Measurements from ENCODE around the gene PRKAG2. TPM values are rescaled to one million over a fixed set of nuclear protein-coding genes. Genes with fewer than 3 reads are reported as not detected.

The PRKAG2 gene
- total RNA-seq, 2 donors from 2014 or later: 21.6 to 31.7 TPM

- H3K36me3 Mint-ChIP-seq (ENCODE audit: low read depth): peaks cover 12% of the 10 kb centered on the region
- no peak for ATAC-seq (replicated peaks)
These were observed 253.1 kb downstream of the PRKAG2 start for GRCh38 chr7:151623766-151624165.

GRCh38 chr7:151621961-151622360 is 255.0 kb downstream of the PRKAG2 start:
- Mint-ChIP-seq H3K36me3 (ENCODE audit: low read depth) (peaks cover 12% of the 10 kb centered on the region), H3K4me1 (peaks cover 18% of the 10 kb centered on the region), H3K4me3 (no peak overlapping the region), H3K27ac (no peak overlapping the region), H3K9me3 (no peaks in the 10 kb centered on the region), H3K27me3 (no peaks in the 10 kb centered on the region)
- ATAC-seq (replicated peaks): no peak

More at GRCh38 chr7:151623766-151624165, 253.1 kb downstream of the PRKAG2 start:
- Mint-ChIP-seq H3K4me3 (no peak overlapping the region), H3K9me3 (no peaks in the 10 kb centered on the region), H3K27me3 (no peaks in the 10 kb centered on the region), H3K4me1 (peaks cover 18% of the 10 kb centered on the region), H3K27ac (peak overlapping the region; percentile 2)

GRCh38 chr7:151616443-151617213 is 260.3 kb downstream of the PRKAG2 start:
- H3K27ac Mint-ChIP-seq: no peak overlapping the region
- H3K9me3 Mint-ChIP-seq: no peaks in the 10 kb centered on the region
- H3K36me3 Mint-ChIP-seq (ENCODE audit: low read depth): peaks cover 5% of the 10 kb centered on the region
- H3K27me3 Mint-ChIP-seq: no peaks in the 10 kb centered on the region
- no peak overlapping the region for H3K4me3 Mint-ChIP-seq
- no peak for ATAC-seq (replicated peaks)
- peaks cover 4% of the 10 kb centered on the region for H3K4me1 Mint-ChIP-seq

- Mint-ChIP-seq H3K27ac (no peak overlapping the region), H3K4me3 (no peak overlapping the region), H3K9me3 (no peaks in the 10 kb centered on the region), H3K27me3 (no peaks in the 10 kb centered on the region), H3K4me1 (peaks cover 4% of the 10 kb centered on the region), H3K36me3 (ENCODE audit: low read depth) (peaks cover 5% of the 10 kb centered on the region)
- ATAC-seq (replicated peaks): no peak
These were observed 261.1 kb downstream of the PRKAG2 start for GRCh38 chr7:151615784-151616183.

- Mint-ChIP-seq H3K9me3 (no peaks in the 10 kb centered on the region), H3K4me1 (peaks cover 4% of the 10 kb centered on the region), H3K27me3 (no peaks in the 10 kb centered on the region), H3K27ac (peak overlapping the region; percentile 30), H3K36me3 (ENCODE audit: low read depth) (peaks cover 2% of the 10 kb centered on the region), H3K4me3 (no peak overlapping the region)
- no peak for ATAC-seq (replicated peaks)
These were observed 261.9 kb downstream of the PRKAG2 start for GRCh38 chr7:151615058-151615457.

- Mint-ChIP-seq H3K27me3 (no peaks in the 10 kb centered on the region), H3K27ac (no peak overlapping the region), H3K4me3 (no peak overlapping the region), H3K9me3 (no peaks in the 10 kb centered on the region), H3K4me1 (peaks cover 4% of the 10 kb centered on the region), H3K36me3 (ENCODE audit: low read depth) (peaks cover 5% of the 10 kb centered on the region)
- ATAC-seq (replicated peaks): no peak
These were observed 262.9 kb downstream of the PRKAG2 start for GRCh38 chr7:151614019-151614418.

GRCh38 chr7:151611878-151612277 is 265.0 kb downstream of the PRKAG2 start:
- Mint-ChIP-seq H3K9me3 (no peaks in the 10 kb centered on the region), H3K27ac (no peak overlapping the region), H3K36me3 (ENCODE audit: low read depth) (peaks cover 5% of the 10 kb centered on the region), H3K4me1 (peaks cover 4% of the 10 kb centered on the region), H3K4me3 (no peak overlapping the region), H3K27me3 (no peaks in the 10 kb centered on the region)
- ATAC-seq (replicated peaks): no peak

GRCh38 chr7:151611041-151611440 is 265.9 kb downstream of the PRKAG2 start:
- Mint-ChIP-seq H3K9me3 (no peaks in the 10 kb centered on the region), H3K4me1 (peaks cover 4% of the 10 kb centered on the region), H3K36me3 (ENCODE audit: low read depth) (peaks cover 5% of the 10 kb centered on the region), H3K27me3 (no peaks in the 10 kb centered on the region), H3K4me3 (no peak overlapping the region), H3K27ac (no peak overlapping the region)
- no peak for ATAC-seq (replicated peaks)

- peaks cover 13% of the 10 kb centered on the region for H3K36me3 Mint-ChIP-seq (ENCODE audit: low read depth)
- H3K9me3 Mint-ChIP-seq: peaks cover 4% of the 10 kb centered on the region
- H3K27me3 Mint-ChIP-seq: no peaks in the 10 kb centered on the region
- H3K4me1 Mint-ChIP-seq: peaks cover 5% of the 10 kb centered on the region
- no peak overlapping the region for H3K27ac Mint-ChIP-seq
- no peak for ATAC-seq (replicated peaks)
- no peak overlapping the region for H3K4me3 Mint-ChIP-seq
These were observed 268.8 kb downstream of the PRKAG2 start for GRCh38 chr7:151608031-151608551.

- no peaks in the 10 kb centered on the region for H3K27me3 Mint-ChIP-seq
- ATAC-seq (replicated peaks): no peak
- H3K36me3 Mint-ChIP-seq (ENCODE audit: low read depth): peaks cover 13% of the 10 kb centered on the region
- peaks cover 4% of the 10 kb centered on the region for H3K9me3 Mint-ChIP-seq
- H3K27ac Mint-ChIP-seq: no peak overlapping the region
- H3K4me1 Mint-ChIP-seq: peaks cover 5% of the 10 kb centered on the region
- H3K4me3 Mint-ChIP-seq: no peak overlapping the region
These were observed 269.4 kb downstream of the PRKAG2 start for GRCh38 chr7:151607464-151607867.

GRCh38 chr7:151603951-151604350 is 273.0 kb downstream of the PRKAG2 start:
- ATAC-seq (replicated peaks): no peak

GRCh38 chr7:151601521-151602305 is 275.2 kb downstream of the PRKAG2 start:
- Mint-ChIP-seq H3K27ac (no peak overlapping the region), H3K27me3 (no peaks in the 10 kb centered on the region), H3K4me3 (no peak overlapping the region), H3K36me3 (ENCODE audit: low read depth) (peaks cover 8% of the 10 kb centered on the region), H3K4me1 (peaks cover 27% of the 10 kb centered on the region), H3K9me3 (peaks cover 4% of the 10 kb centered on the region)
- ATAC-seq (replicated peaks): no peak

More at GRCh38 chr7:151603951-151604350, 273.0 kb downstream of the PRKAG2 start:
- Mint-ChIP-seq H3K4me3 (no peak overlapping the region), H3K36me3 (ENCODE audit: low read depth) (peaks cover 8% of the 10 kb centered on the region), H3K9me3 (peaks cover 4% of the 10 kb centered on the region), H3K27me3 (no peaks in the 10 kb centered on the region), H3K4me1 (peaks cover 17% of the 10 kb centered on the region), H3K27ac (no peak overlapping the region)

GRCh38 chr7:151600331-151600730 is 276.6 kb downstream of the PRKAG2 start:
- Mint-ChIP-seq H3K36me3 (ENCODE audit: low read depth) (peaks cover 9% of the 10 kb centered on the region), H3K4me3 (no peak overlapping the region), H3K4me1 (peaks cover 27% of the 10 kb centered on the region), H3K9me3 (peaks cover 4% of the 10 kb centered on the region), H3K27me3 (no peaks in the 10 kb centered on the region), H3K27ac (no peak overlapping the region)
- ATAC-seq (replicated peaks): no peak

- Mint-ChIP-seq H3K27ac (peak overlapping the region; percentile 15), H3K9me3 (peaks cover 4% of the 10 kb centered on the region), H3K4me3 (no peak overlapping the region), H3K4me1 (peaks cover 27% of the 10 kb centered on the region), H3K27me3 (no peaks in the 10 kb centered on the region), H3K36me3 (ENCODE audit: low read depth) (peaks cover 15% of the 10 kb centered on the region)
- ATAC-seq (replicated peaks): peak; percentile 64
These were observed 277.3 kb downstream of the PRKAG2 start for GRCh38 chr7:151599401-151600227.
